Right atrium auricular region (tissue), 2 donors: ENCODE results near the gene MMP20. TPM values are rescaled to one million over a fixed set of nuclear protein-coding genes. Genes with fewer than 3 reads are reported as not detected.

ENCODE experiments used
- DNase-seq: peaks from one replicate; pipeline ENCODE4 v3.0.0-alpha.2; 2019; ENCODE audit warnings: low spot score
- H3K27ac ChIP-seq, 2 donors: fragments of 200-600 bp; sonication (generic); 1 replicate in 1 of 2; 2 replicates in 1 of 2; pipeline ENCODE4 v1.5.1; 2016 to 2019
- H3K27me3 ChIP-seq, 2 donors: fragments of 200-600 bp; sonication (generic); one replicate each; pipeline versions ENCODE4 v1.5.1 to v1.6.0; 2017 to 2019
- H3K36me3 ChIP-seq: fragments of 200-600 bp; sonication (generic); one replicate; pipeline ENCODE4 v1.5.1; 2016
- H3K4me1 ChIP-seq, 2 donors: fragments of 200-600 bp; sonication (generic); one replicate each; pipeline versions ENCODE4 v1.5.1 to v1.6.0; 2017 to 2019
- H3K4me3 ChIP-seq, 2 donors: fragments of 200-600 bp; sonication (generic); 1 replicate in 1 of 2; 2 replicates in 1 of 2; pipeline ENCODE4 v1.5.1; 2017 to 2019; ENCODE audit warnings: mild to moderate bottlenecking in 1 of 2, moderate library complexity in 1 of 2
- H3K9me3 ChIP-seq, 2 donors: fragments of 200-600 bp; sonication (generic); one replicate each; pipeline ENCODE4 v1.5.1; 2019
- CTCF ChIP-seq, 2 donors: fragments of 200-600 bp; sonication (generic); IDR thresholded peaks; one replicate each; pipeline ENCODE4 v1.5.1; 2019; ENCODE audit warnings: antibody characterized with exemption in 2 of 2
- total RNA-seq, 2 donors: library from RNA; depleted of rRNA; stranded (reverse); fragments of >200 nt; gene quantifications; one replicate each; pipeline ENCODE4 v1.1.0, GENCODE V29; 2016

MMP20 gene
- total RNA-seq, 2 donors from 2014 or later = not detected

GRCh38 chr11:102614485-102614884 lies 10.6 kb downstream of the MMP20 start:
- Histone ChIP-seq H3K4me3 (no peak overlapping the region), H3K36me3 (no peaks in the 10 kb centered on the region), H3K9me3 (no peaks in the 10 kb centered on the region), H3K27me3 (no peaks in the 10 kb centered on the region), H3K4me1 (no peaks in the 10 kb centered on the region), H3K27ac (no peak overlapping the region)
- TF ChIP-seq CTCF (IDR thresholded peaks at IDR 0.05) = no peak
- DNase-seq = no peak

GRCh38 chr11:102614031-102614430 lies 11.1 kb downstream of the MMP20 start:
- no peak for TF ChIP-seq CTCF (IDR thresholded peaks at IDR 0.05)
- H3K9me3 ChIP-seq = no peaks in the 10 kb centered on the region
- H3K4me1 ChIP-seq = no peaks in the 10 kb centered on the region
- DNase-seq = no peak
- H3K36me3 ChIP-seq = no peaks in the 10 kb centered on the region
- no peaks in the 10 kb centered on the region for H3K27me3 ChIP-seq
- no peak overlapping the region for H3K27ac ChIP-seq
- H3K4me3 ChIP-seq = no peak overlapping the region

- Histone ChIP-seq H3K9me3 (no peaks in the 10 kb centered on the region), H3K27me3 (no peaks in the 10 kb centered on the region), H3K4me1 (no peaks in the 10 kb centered on the region), H3K36me3 (no peaks in the 10 kb centered on the region), H3K4me3 (no peak overlapping the region), H3K27ac (no peak overlapping the region)
- TF ChIP-seq CTCF (IDR thresholded peaks at IDR 0.05) = no peak
- no peak for DNase-seq
These were observed 11.7 kb downstream of the MMP20 start for GRCh38 chr11:102613450-102613849.

- no peak for TF ChIP-seq CTCF (IDR thresholded peaks at IDR 0.05)
- no peaks in the 10 kb centered on the region for H3K27me3 ChIP-seq
- H3K4me3 ChIP-seq = no peak overlapping the region
- no peak overlapping the region for H3K27ac ChIP-seq
- no peak for DNase-seq
- no peaks in the 10 kb centered on the region for H3K4me1 ChIP-seq
- no peaks in the 10 kb centered on the region for H3K9me3 ChIP-seq
- no peaks in the 10 kb centered on the region for H3K36me3 ChIP-seq
These were observed 13.8 kb downstream of the MMP20 start for GRCh38 chr11:102611291-102611690.

- TF ChIP-seq CTCF (IDR thresholded peaks at IDR 0.05) = no peak
- DNase-seq = no peak
These were observed 14.9 kb downstream of the MMP20 start for GRCh38 chr11:102610200-102610599.

GRCh38 chr11:102608699-102609098 lies 16.4 kb downstream of the MMP20 start:
- Histone ChIP-seq H3K4me1 (peaks cover 0 to under 1% of the 10 kb centered on the region in 2 donors), H3K27me3 (no peaks in the 10 kb centered on the region), H3K4me3 (no peak overlapping the region), H3K27ac (no peak overlapping the region), H3K9me3 (no peaks in the 10 kb centered on the region), H3K36me3 (no peaks in the 10 kb centered on the region)
- no peak for DNase-seq
- TF ChIP-seq CTCF (IDR thresholded peaks at IDR 0.05) = no peak

More at GRCh38 chr11:102610200-102610599, 14.9 kb downstream of the MMP20 start:
- no peaks in the 10 kb centered on the region for H3K27me3 ChIP-seq
- no peaks in the 10 kb centered on the region for H3K9me3 ChIP-seq
- H3K36me3 ChIP-seq = no peaks in the 10 kb centered on the region
- H3K4me1 ChIP-seq = no peaks in the 10 kb centered on the region
- no peak overlapping the region for H3K27ac ChIP-seq
- H3K4me3 ChIP-seq = no peak overlapping the region
